Lower leg skin (tissue), 4 donors: ENCODE results near the gene ZNF22. TPM values are rescaled to one million over a fixed set of nuclear protein-coding genes. Genes with fewer than 3 reads are reported as not detected.

Experiments used
- DNase-seq, 2 donors: peaks; one replicate each; pipeline ENCODE4 v3.0.0-alpha.2; 2019; ENCODE audit warnings: low spot score in 2 of 2
- H3K4me3 ChIP-seq: fragments of 200-600 bp; sonication (generic); 2 replicates; pipeline ENCODE4 v1.5.1; 2017; ENCODE audit warnings: mild to moderate bottlenecking, low read depth; ENCODE audit not compliant: poor library complexity, severe bottlenecking
- CTCF ChIP-seq, 3 donors: fragments of 450-650 bp; IDR thresholded peaks; one replicate each; pipeline ENCODE4 v1.5.1; 2016; ENCODE audit warnings: antibody characterized with exemption in 3 of 3, mild to moderate bottlenecking in 3 of 3, moderate library complexity in 2 of 3
- POLR2A ChIP-seq, 2 donors: fragments of 450-650 bp; IDR thresholded peaks; one replicate each; pipeline ENCODE4 v1.6.1; 2016 to 2017; ENCODE audit warnings: antibody characterized with exemption in 2 of 2, mild to moderate bottlenecking in 1 of 2, moderate library complexity in 1 of 2
- WGBS, 2 donors: methylation state at CpG; one replicate each; pipeline ENCODE4 v1.1.5; 2018; 5-methylcytosine and 5-hydroxymethylcytosine counted together
- intact Hi-C: fragments of 100-400 bp; cut with DNase I; formaldehyde crosslinking; loops from one replicate; pipeline ENCODE4 v1.15.0; 2023; ENCODE audit warnings: low total_unique reads
- total RNA-seq, 4 donors: library from RNA; depleted of rRNA; stranded (reverse); fragments of >200 nt; gene quantifications; one replicate each; pipeline ENCODE4 v1.1.0, GENCODE V29; 2016

ZNF22 gene
- total RNA-seq, 4 donors from 2014 or later = 6.7 to 14.1 (median 9.4) TPM

GRCh38 chr10:44990302-44990655, 10.4 kb upstream of the ZNF22 start:
- TF ChIP-seq POLR2A (IDR thresholded peaks at IDR 0.05) (no peak), CTCF (IDR thresholded peaks at IDR 0.05) (no peak)
- peak; percentile 11 to 59 for DNase-seq
- WGBS, 2 donors = 66 to 78% methylated on average over 6 to 8 of the region's 8 CpGs
- no peak overlapping the region for H3K4me3 ChIP-seq
- intact Hi-C loops = no loop called here

- 94 to 95% methylated on average over 7 of the region's 7 CpGs for WGBS, 2 donors
- intact Hi-C loops = no loop called here
- TF ChIP-seq CTCF (IDR thresholded peaks at IDR 0.05) (no peak), POLR2A (IDR thresholded peaks at IDR 0.05) (no peak)
- no peak overlapping the region for H3K4me3 ChIP-seq
- DNase-seq = peak; percentile 9 to 72
These were observed 9.8 kb upstream of the ZNF22 start for GRCh38 chr10:44990965-44991364.

- peak; percentile 8 to 77 for DNase-seq
- intact Hi-C loops = no loop called here
- TF ChIP-seq CTCF (IDR thresholded peaks at IDR 0.05) = no peak
- no peak for TF ChIP-seq POLR2A (IDR thresholded peaks at IDR 0.05)
- 49 to 51% methylated on average over 5 of the region's 5 CpGs for whole genome bisulfite sequencing, 2 donors
- H3K4me3 ChIP-seq = no peak overlapping the region
These were observed 9.2 kb upstream of the ZNF22 start for GRCh38 chr10:44991571-44991970.

GRCh38 chr10:44992070-44992731, 8.5 kb upstream of the ZNF22 start:
- H3K4me3 ChIP-seq = no peak overlapping the region
- 63 to 65% methylated on average over 8 to 10 of the region's 11 CpGs for WGBS, 2 donors
- TF ChIP-seq CTCF (IDR thresholded peaks at IDR 0.05) (no peak), POLR2A (IDR thresholded peaks at IDR 0.05) (no peak)
- intact Hi-C loops = no loop called here
- peak; percentile 22 to 82 for DNase-seq

- peak in 1 of 2 donors; percentile 50 for DNase-seq
- TF ChIP-seq POLR2A (IDR thresholded peaks at IDR 0.05) = no peak
- no peak overlapping the region for H3K4me3 ChIP-seq
- intact Hi-C loops = no loop called here
- WGBS, 2 donors = 95% methylated on average over 7 to 8 of the region's 8 CpGs
These were observed 7.9 kb upstream of the ZNF22 start for GRCh38 chr10:44992732-44993225.

GRCh38 chr10:44993226-44993921, 7.3 kb upstream of the ZNF22 start:
- TF ChIP-seq POLR2A (IDR thresholded peaks at IDR 0.05) (no peak), CTCF (IDR thresholded peaks at IDR 0.05) (no peak)
- peak; percentile 13 to 83 for DNase-seq
- 96% methylated on average over 8 to 11 of the region's 14 CpGs for WGBS, 2 donors
- intact Hi-C loops = no loop called here
- no peak overlapping the region for H3K4me3 ChIP-seq
